Gastrocnemius medialis (tissue), 4 donors: ENCODE measurements around the gene MEIOSIN.

Experiments used
- CTCF ChIP-seq, 5 experiments: fragments of 450-650 bp in 3 of 5; fragments of 200-600 bp in 2 of 5; sonication (generic) in 2 of 5; IDR thresholded peaks in 4 of 5; conservative IDR thresholded peaks in 1 of 5; 1 replicate in 4 of 5; 2 replicates in 1 of 5; pipeline ENCODE4 v1.5.1; 2016 to 2019; ENCODE audit warnings: antibody characterized with exemption in 5 of 5, mild to moderate bottlenecking in 3 of 5, moderate library complexity in 3 of 5
- POLR2A ChIP-seq, 2 donors: fragments of 450-650 bp; IDR thresholded peaks; one replicate each; pipeline ENCODE4 v1.6.1; 2017; ENCODE audit warnings: antibody characterized with exemption in 2 of 2, mild to moderate bottlenecking in 2 of 2, moderate library complexity in 2 of 2

- TF ChIP-seq CTCF (IDR thresholded peaks at IDR 0.05 in 4 of 5, conservative IDR thresholded peaks at IDR 0.05 in 1 of 5) (no peak), POLR2A (IDR thresholded peaks at IDR 0.05) (no peak)
Observed at GRCh38 chr19:45716359-45717130, 16.7 kb upstream of the MEIOSIN start.
